H54 (cell line): Measurements from ENCODE around the gene GNAQ.
"Not testable (repeated sequence)": the region's sequence is repeated elsewhere in the genome, so short reads cannot be mapped to it uniquely, and the experiment has no call there.

Experiments
- DNase-seq: peaks from one replicate; pipeline ENCODE4 v3.0.0; 2011; ENCODE audit warnings: low spot score, mixed read lengths; ENCODE audit not compliant: insufficient read length
- FAIRE-seq: peaks from 3 replicates; lab custom pipeline; 2011; peaks lifted over from hg19 to GRCh38; lab: Jason Lieb, UNC
- POLR2A ChIP-seq: IDR thresholded peaks from 2 replicates; pipeline ENCODE4 v1.6.1; 2011; ENCODE audit warnings: low read depth, mild to moderate bottlenecking, low read length

GNAQ gene

GRCh38 chr9:77748214-77748772 is 283.3 kb downstream of the GNAQ start:
- FAIRE-seq, result peak; percentile 33
- TF ChIP-seq POLR2A, result no peak
- DNase-seq, result no peak

DNA sequence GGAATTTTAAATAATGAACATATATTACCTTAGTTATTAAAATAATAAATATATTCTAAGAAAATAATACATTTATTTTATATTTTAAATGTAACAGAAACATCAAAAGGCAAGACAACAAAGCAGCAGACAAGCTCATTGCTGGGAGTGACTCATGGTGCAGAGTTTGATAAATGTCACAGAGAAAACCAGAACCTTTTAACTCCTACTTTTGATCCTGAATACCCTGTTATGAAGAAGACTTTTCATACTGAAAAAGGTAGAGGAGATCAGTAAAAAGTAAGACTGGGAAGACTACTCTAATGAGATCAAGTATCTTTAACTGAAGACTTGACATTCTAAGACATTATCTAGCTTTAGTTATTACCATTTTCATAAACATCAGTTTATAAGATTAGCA is 284.4 kb downstream of the GNAQ start:
- FAIRE-seq (peak; percentile 89), DNase-seq (no peak)
- no peak for TF ChIP-seq POLR2A

DNA sequence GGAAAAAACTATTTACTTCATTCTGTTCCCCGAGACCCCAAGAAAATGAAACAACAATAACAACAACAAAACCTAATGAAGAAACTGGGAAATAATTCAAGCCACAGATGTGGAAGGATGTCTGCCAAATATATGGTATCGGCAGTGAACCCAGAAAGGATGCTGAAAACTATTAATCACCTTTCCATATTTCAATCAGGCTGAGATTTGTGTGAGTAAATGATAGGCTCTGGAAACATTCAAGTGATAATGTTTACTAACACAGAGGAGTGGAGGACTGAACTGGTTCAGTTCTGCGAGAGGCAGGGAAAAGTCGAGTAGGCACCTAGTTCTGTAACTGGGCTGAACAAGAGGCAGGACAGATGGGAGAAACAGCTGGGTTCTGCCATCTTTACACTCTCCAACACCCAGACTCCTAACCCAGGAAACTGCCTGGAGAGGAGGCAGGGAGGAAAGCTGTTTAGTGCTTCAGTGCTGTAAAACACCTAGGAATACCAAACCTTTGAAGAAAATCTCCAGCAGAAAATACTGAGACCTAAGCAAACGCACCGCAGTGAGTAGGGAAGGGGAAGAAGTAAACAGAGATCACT is 286.7 kb downstream of the GNAQ start:
- no peak for TF ChIP-seq POLR2A
- no peak for DNase-seq
- peak; percentile 89 for FAIRE-seq

- FAIRE-seq, result peak; percentile 71
- DNase-seq, result no peak
- no peak for TF ChIP-seq POLR2A
These were observed 288.2 kb downstream of the GNAQ start for GRCh38 chr9:77743386-77743785.

DNA sequence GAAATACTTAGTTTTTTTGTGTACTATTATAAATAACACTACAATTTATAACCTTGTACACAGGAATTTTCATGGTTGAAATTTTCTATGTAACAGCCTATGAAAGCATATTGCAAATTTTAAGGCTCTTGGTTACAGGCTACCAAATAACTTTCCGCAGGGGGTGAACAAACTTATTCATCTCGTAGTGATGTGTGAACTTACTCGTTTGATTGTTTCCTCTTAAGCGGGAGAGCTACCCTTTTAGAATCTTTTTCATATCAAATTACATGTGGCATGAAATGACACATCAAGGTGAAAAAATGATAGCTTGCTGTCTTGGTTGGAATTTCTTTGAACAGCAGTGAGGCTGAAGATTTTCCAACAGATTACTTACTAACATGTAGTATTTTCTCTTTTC is 292.7 kb downstream of the GNAQ start:
- FAIRE-seq (peak; percentile 92), DNase-seq (no peak)
- TF ChIP-seq POLR2A, result no peak

GRCh38 chr9:77735494-77735893 is 296.1 kb downstream of the GNAQ start:
- no peak for DNase-seq
- no peak for FAIRE-seq
- no peak for TF ChIP-seq POLR2A

DNA sequence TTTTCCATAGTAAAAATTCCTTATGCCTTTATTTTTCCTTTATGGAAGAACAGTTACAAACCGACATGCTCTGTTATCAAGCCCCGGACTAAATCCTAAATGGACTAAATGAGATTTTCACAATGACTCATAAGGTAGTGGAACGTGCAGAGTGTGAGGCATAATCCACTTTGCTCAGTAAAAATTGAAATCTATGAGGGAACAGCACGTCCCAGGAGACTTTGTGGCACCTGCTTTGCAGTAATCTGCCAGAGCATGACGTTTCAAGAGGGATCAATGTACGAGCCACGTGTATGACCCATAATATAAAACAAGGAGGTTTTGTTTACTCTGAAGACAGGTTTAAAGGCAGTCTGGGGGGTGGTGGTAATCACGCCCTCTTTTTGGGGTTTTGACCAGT is 299.7 kb downstream of the GNAQ start:
- DNase-seq (no peak), FAIRE-seq (no peak)
- no peak for TF ChIP-seq POLR2A

- TF ChIP-seq POLR2A, result no peak
- no peak for DNase-seq
- FAIRE-seq, result no peak
These were observed 300.5 kb downstream of the GNAQ start for GRCh38 chr9:77731008-77731698.

DNA sequence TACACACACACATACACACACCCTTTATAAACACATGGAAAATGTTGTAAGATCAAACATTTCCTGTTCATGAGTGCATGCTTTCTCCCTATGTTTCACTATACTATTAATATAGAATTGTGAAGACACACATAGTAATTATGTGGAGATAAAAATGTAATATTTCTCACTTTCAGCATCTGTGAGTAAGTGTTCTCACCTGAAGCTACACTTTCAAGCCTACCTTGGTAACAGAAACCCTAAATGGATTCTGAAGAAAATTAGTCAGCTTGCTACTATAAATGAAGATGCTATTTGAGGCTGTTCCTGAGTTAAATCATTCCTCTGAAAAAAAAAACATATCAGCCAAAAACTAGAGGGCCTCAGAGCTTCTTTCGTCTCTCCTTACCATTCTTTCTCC is 302.4 kb downstream of the GNAQ start:
- TF ChIP-seq POLR2A, result no peak
- no peak for FAIRE-seq
- DNase-seq, result no peak

GRCh38 chr9:77726814-77727213 is 304.8 kb downstream of the GNAQ start:
- TF ChIP-seq POLR2A, result no peak
- DNase-seq, result no peak
- FAIRE-seq, result no peak

DNA sequence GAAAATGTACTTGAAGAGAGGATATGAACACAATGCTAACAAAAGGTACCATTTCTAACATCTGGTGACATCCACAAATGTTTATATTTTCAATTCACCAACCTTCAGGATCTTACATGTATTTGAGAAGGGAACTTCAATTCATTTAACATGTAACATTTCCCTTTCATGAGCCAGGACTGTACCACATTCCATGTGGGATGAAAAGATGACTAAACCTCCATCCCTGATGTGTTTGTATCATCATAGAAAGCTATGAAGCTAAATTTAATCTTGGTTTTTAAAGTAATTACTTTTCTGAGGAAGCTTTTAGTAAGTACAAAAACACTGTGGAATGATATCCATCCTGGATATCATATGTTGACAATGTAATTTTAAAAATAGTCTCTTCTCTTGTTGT is 305.3 kb downstream of the GNAQ start:
- FAIRE-seq (peak; percentile 72), DNase-seq (no peak)
- TF ChIP-seq POLR2A, result no peak

DNA sequence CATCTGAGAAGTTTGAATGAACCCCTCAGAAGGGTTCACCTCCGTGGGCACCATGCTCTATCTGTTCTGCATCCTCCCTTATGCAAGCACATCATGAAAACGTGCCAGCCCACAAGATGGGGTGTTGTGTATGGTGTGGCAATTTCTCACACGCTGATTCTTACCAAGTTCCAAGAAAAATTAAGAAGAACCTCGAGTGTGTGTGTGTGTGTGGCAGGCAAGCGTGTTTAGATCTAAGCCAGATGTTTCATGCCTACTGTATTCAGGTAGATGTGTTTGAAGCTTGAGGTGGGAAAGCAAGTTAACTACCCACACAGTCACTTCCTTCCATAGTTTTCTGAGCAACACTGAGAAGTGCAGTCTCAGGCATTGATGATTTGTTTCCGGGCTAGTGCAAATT is 305.8 kb downstream of the GNAQ start:
- DNase-seq, result no peak
- TF ChIP-seq POLR2A, result no peak
- FAIRE-seq, result peak; percentile 6

- TF ChIP-seq POLR2A, result no peak
- no peak for DNase-seq
- FAIRE-seq, result no peak
These were observed 306.4 kb downstream of the GNAQ start for GRCh38 chr9:77725046-77725694.

DNA sequence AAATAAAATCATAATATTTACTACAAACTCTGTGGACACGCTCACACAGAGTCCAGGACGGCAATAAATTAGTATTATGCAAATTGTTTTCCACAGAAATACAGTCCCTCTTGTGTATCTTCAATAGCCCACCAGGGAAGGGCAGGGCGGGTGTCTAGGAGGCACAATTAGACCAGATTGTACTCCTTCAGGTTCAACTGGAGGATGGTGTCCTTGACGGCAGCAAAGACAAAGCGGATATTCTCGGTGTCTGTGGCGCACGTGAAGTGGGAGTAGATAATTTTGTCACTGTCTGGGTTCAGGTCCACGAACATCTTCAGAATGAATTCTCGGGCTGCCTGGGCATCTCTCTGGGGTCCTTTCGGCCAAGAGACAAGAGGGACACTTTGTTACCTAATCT is 310.5 kb downstream of the GNAQ start:
- not testable (repeated sequence) for FAIRE-seq, DNase-seq

DNA sequence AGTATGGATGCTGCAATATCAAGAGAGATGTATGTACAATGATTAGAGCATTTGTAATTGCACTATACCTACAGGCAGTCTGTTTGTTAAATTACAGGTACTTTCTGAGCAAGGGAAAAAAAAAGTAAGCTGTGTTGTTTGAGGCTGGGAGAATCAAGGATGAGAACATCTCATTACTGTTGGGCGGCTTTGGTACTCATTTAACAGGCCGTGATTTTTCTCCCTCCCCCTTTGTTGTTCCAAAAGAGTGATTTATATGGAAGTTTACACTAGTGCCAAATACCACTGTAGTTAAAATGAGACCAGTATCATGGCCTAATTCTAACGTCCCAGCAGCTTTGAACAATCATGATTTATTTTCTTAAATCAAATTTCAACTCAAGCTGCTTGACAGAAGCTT is 312.3 kb downstream of the GNAQ start:
- FAIRE-seq (no peak), DNase-seq (no peak)
- TF ChIP-seq POLR2A, result no peak

DNA sequence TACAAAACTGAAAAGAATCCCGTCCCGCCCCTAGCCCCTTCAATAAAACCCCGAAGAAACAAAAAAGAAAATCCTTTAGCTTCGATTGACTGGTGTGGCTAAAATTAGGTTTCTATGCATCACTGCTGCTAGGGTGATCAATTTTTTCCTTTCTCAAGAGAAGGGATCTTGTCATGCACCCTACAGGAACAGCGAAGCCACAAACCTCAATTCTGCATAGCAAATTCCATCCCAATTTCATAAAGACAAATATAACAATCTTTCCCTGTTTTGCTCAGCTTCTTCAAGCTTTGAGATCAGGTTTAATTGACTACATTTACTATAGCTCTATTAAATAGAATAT is 313.3 kb downstream of the GNAQ start:
- DNase-seq, FAIRE-seq: not testable (repeated sequence)

GRCh38 chr9:77717608-77718297 is 313.9 kb downstream of the GNAQ start:
- FAIRE-seq, result peak; percentile 99
- not testable (repeated sequence) for DNase-seq
